ENCODE data around the gene CUBN. TPM values are rescaled to one million over a fixed set of nuclear protein-coding genes. Genes with fewer than 3 reads are reported as not detected.

CUBN gene
- total RNA-seq, 4 donors from 2014 or later: 13.4 to 31.0 (median 19.7) TPM

DNA sequence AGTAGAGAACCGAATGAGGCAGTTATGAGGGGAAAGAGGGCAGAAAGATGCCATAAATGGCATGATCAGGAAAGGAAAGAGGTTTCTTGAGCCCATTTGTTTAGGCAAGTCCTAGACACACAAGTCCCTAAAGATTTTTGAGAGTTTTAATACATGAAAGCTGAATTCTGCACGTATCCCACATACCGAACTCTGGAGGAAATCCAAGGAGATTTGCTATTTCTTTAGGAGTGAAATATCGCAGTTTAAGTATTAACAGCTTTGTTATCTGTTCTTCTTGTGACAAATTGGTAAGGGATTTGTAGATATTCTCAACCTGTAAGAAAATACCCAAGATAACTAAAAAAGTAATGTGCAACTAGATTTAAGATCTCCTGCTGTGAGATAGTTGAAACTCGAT, 23.7 kb upstream of the CUBN start:
- no peak overlapping the region for H3K27ac ChIP-seq

DNA sequence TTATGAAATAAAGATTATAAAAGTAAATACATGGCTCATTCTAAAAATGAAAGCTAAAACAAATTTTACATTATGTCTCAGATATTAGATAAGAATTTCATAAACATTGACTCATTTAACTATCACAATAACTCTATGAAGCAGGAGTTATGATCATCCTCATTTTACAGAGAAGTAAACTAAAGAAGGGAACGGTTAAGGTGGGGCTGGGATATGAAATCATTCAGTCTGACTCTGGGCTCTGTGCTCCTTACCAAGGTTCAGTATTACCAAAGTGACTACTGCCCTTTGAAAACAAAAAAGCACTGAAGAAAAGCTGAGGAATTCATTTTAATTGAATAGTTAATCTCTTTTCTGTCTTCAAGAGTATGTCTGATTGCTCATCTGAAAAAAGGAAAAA, 22.1 kb upstream of the CUBN start:
- no peak for DNase-seq
- H3K36me3 ChIP-seq: no peaks in the 10 kb centered on the region
- WGBS, 2 donors: 79 to 83% methylated on average over 1 of the region's 1 CpG
- no peak overlapping the region for H3K4me3 ChIP-seq (replicated peaks in 1 of 3)
- peak overlapping the region in 2 of 3 donors; percentile 17 to 54 for H3K27ac ChIP-seq
- TF ChIP-seq, protein P1, sequence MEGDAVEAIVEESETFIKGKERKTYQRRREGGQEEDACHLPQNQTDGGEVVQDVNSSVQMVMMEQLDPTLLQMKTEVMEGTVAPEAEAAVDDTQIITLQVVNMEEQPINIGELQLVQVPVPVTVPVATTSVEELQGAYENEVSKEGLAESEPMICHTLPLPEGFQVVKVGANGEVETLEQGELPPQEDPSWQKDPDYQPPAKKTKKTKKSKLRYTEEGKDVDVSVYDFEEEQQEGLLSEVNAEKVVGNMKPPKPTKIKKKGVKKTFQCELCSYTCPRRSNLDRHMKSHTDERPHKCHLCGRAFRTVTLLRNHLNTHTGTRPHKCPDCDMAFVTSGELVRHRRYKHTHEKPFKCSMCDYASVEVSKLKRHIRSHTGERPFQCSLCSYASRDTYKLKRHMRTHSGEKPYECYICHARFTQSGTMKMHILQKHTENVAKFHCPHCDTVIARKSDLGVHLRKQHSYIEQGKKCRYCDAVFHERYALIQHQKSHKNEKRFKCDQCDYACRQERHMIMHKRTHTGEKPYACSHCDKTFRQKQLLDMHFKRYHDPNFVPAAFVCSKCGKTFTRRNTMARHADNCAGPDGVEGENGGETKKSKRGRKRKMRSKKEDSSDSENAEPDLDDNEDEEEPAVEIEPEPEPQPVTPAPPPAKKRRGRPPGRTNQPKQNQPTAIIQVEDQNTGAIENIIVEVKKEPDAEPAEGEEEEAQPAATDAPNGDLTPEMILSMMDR (IDR thresholded peaks at IDR 0.05): no peak
- TF ChIP-seq POLR2A (IDR thresholded peaks at IDR 0.05): no peak
- intact Hi-C loops (cut with DNase I): no loop called here
- H3K4me1 ChIP-seq: peaks cover 5 to 8% of the 10 kb centered on the region in 2 donors
- no peaks in the 10 kb centered on the region for H3K27me3 ChIP-seq
- no peaks in the 10 kb centered on the region for H3K9me3 ChIP-seq

More for the DNA sequence above, 23.7 kb upstream of the CUBN start:
- TF ChIP-seq POLR2A (IDR thresholded peaks at IDR 0.05): no peak
- TF ChIP-seq, protein P1 (IDR thresholded peaks at IDR 0.05): no peak
- Histone ChIP-seq H3K27me3 (no peaks in the 10 kb centered on the region), H3K36me3 (no peaks in the 10 kb centered on the region), H3K9me3 (no peaks in the 10 kb centered on the region), H3K4me1 (peaks cover 5 to 8% of the 10 kb centered on the region in 2 donors), H3K4me3 (replicated peaks in 1 of 3) (no peak overlapping the region)
- 89 to 97% methylated on average over 5 of the region's 5 CpGs for WGBS, 2 donors
- DNase-seq: no peak
- intact Hi-C loops (cut with DNase I): no loop called here

DNA sequence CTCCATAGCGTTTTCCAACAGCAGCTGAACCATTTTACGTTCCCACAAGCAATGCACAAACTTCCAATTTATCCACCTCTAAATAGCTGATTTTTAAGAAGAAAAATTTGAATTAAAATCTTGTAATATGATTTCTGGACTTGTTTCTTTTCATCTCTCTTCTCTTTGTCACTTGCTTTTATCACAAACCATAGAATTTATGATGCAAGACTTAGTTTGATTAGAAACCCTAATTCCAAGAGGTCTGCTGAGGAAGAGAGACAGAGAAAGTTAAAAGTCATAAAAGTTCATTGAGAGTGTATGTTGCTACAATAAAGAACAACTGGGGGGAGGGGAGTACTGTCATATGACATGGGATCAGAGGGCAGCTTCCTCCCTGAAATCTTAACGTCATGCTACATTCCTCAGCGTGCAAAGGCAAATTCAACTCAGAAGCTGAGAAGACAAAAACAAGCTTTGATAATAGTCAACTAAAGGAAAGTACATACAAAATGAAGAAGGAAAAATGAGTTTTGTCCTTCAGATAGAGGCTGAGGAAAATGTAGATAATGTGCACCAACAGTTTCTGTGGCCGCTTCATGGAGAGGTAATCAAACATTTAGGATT, 18.4 kb upstream of the CUBN start:
- intact Hi-C loops (cut with DNase I): no loop called here
- Histone ChIP-seq H3K27ac (no peak overlapping the region), H3K4me3 (replicated peaks in 1 of 3) (no peak overlapping the region), H3K27me3 (no peaks in the 10 kb centered on the region), H3K4me1 (peaks cover 5 to 8% of the 10 kb centered on the region in 2 donors), H3K9me3 (no peaks in the 10 kb centered on the region), H3K36me3 (no peaks in the 10 kb centered on the region)
- 90 to 96% methylated on average over 5 of the region's 5 CpGs for WGBS, 2 donors
- TF ChIP-seq, protein P1 (IDR thresholded peaks at IDR 0.05): no peak
- no peak for TF ChIP-seq POLR2A (IDR thresholded peaks at IDR 0.05)
- no peak for DNase-seq

DNA sequence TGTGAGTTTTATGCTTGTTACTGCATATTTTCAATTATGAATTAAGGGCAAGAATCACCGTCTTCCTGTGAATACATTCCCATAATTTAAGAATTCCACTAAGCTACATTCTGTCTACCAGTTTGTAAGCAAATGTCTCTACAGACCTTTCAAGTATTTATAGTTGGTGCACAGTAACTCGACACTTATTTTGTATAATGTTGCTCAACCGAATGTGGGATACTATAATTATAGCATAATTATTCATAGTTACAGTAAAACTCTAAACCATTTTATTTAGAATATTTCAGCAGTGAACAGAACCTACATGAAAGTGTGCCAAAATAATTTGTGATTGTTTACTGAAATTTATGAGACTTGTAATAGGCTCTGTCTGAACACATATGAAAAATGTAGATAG, 17.3 kb upstream of the CUBN start:
- Histone ChIP-seq H3K27ac (no peak overlapping the region), H3K4me1 (peaks cover 5% of the 10 kb centered on the region in 2 donors), H3K36me3 (no peaks in the 10 kb centered on the region), H3K4me3 (replicated peaks in 1 of 3) (no peak overlapping the region), H3K27me3 (no peaks in the 10 kb centered on the region), H3K9me3 (no peaks in the 10 kb centered on the region)
- no peak for TF ChIP-seq POLR2A (IDR thresholded peaks at IDR 0.05)
- TF ChIP-seq, protein P1 (IDR thresholded peaks at IDR 0.05): no peak
- no peak for DNase-seq
- 92 to 94% methylated on average over 3 of the region's 3 CpGs for WGBS, 2 donors
- intact Hi-C loops (cut with DNase I): no loop called here

DNA sequence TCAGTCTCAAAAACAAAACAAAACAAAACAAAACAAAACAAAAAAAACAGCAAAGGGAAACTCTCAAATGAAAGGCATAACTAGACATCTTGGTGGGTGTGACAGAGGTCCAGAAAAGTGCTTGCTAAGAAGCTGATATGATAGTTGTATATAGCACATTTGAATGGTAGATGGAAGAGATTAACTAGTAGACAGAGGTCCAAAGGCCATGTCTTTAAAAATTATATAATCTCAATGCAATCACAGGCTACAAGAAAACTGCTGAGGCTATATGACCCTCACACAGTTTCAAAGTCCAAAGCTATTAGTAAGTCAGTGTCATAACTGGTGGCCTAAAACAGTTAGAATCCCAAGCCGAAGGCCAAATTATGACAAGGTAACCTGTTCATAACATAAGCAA, 15.6 kb upstream of the CUBN start:
- Histone ChIP-seq H3K4me1 (no peaks in the 10 kb centered on the region), H3K27ac (no peak overlapping the region), H3K9me3 (no peaks in the 10 kb centered on the region), H3K27me3 (no peaks in the 10 kb centered on the region), H3K4me3 (replicated peaks in 1 of 3) (no peak overlapping the region), H3K36me3 (no peaks in the 10 kb centered on the region)
- TF ChIP-seq, protein P1 (IDR thresholded peaks at IDR 0.05): no peak
- TF ChIP-seq POLR2A (IDR thresholded peaks at IDR 0.05): no peak
- 100% methylated on average over 1 of the region's 1 CpG for WGBS, 2 donors
- intact Hi-C loops (cut with DNase I): no loop called here
- DNase-seq: no peak
